GM12878 (cell line): Measurements from ENCODE around the gene CACNA2D1.

Source experiments
- EED ChIP-seq: sonication (generic); IDR thresholded peaks from 2 replicates; pipeline ENCODE4 v1.6.1; 2016; ENCODE audit warnings: antibody characterized with exemption, low read depth
- EGR1 ChIP-seq, 2 experiments: IDR thresholded peaks; 1 replicate in 1 of 2; 2 replicates in 1 of 2; pipeline ENCODE4 v1.6.1; 2011 to 2012; ENCODE audit warnings: low read depth in 2 of 2, low read length in 2 of 2, borderline replicate concordance in 1 of 2, mild to moderate bottlenecking in 1 of 2, moderate library complexity in 1 of 2
- HDAC2 ChIP-seq: fragments of 200-600 bp; sonication (generic); IDR thresholded peaks from 2 replicates; pipeline ENCODE4 v1.6.1; 2017
- HDGF ChIP-seq: fragments of 450-650 bp; IDR thresholded peaks from 2 replicates; pipeline ENCODE4 v1.6.1; 2016; ENCODE audit warnings: antibody characterized with exemption
- SIX5 ChIP-seq: IDR thresholded peaks from 2 replicates; pipeline ENCODE4 v1.6.1; 2011; ENCODE audit warnings: mild to moderate bottlenecking, low read depth, low read length, moderate library complexity; ENCODE audit not compliant: severe bottlenecking
- SMAD1 ChIP-seq: fragments of 450-650 bp; IDR thresholded peaks from 2 replicates; pipeline ENCODE4 v1.6.1; 2018; ENCODE audit warnings: mild to moderate bottlenecking, low read depth; ENCODE audit not compliant: partially characterized antibody
- YY1 ChIP-seq: IDR thresholded peaks from 2 replicates; pipeline ENCODE4 v1.6.1; 2011; ENCODE audit warnings: low read depth, mild to moderate bottlenecking, low read length
- TF ChIP-seq, protein P1 (sequence below): fragments of 450-650 bp; IDR thresholded peaks from 2 replicates; pipeline ENCODE4 v1.6.1; 2016; ENCODE audit warnings: mild to moderate bottlenecking
- TF ChIP-seq, protein P2 (sequence below), 3 experiments: IDR thresholded peaks in 2 of 3; conservative IDR thresholded peaks in 1 of 3; 2 replicates each; pipeline ENCODE4 v1.5.1; 2011; ENCODE audit warnings: low read depth in 3 of 3, low read length in 3 of 3, mild to moderate bottlenecking in 3 of 3, control low read depth in 2 of 3, moderate library complexity in 2 of 3, inconsistent platforms in 1 of 3, mixed read lengths in 1 of 3; ENCODE audit not compliant: control insufficient read depth in 2 of 3, insufficient read depth in 1 of 3; ENCODE audit errors: extremely low read depth in 1 of 3
- TF ChIP-seq, protein P3 (sequence below): IDR thresholded peaks from 2 replicates; pipeline ENCODE4 v1.6.1; 2011; ENCODE audit warnings: low read depth, low read length, improper control_type of control experiment, borderline replicate concordance

GRCh38 chr7:82224529-82224928, 219.0 kb downstream of the CACNA2D1 start:
- TF ChIP-seq SIX5, result no peak
- TF ChIP-seq, protein P1, sequence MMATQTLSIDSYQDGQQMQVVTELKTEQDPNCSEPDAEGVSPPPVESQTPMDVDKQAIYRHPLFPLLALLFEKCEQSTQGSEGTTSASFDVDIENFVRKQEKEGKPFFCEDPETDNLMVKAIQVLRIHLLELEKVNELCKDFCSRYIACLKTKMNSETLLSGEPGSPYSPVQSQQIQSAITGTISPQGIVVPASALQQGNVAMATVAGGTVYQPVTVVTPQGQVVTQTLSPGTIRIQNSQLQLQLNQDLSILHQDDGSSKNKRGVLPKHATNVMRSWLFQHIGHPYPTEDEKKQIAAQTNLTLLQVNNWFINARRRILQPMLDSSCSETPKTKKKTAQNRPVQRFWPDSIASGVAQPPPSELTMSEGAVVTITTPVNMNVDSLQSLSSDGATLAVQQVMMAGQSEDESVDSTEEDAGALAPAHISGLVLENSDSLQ, result no peak
- TF ChIP-seq HDAC2, result no peak
- no peak for TF ChIP-seq EED
- TF ChIP-seq YY1, result no peak
- TF ChIP-seq, protein P2, sequence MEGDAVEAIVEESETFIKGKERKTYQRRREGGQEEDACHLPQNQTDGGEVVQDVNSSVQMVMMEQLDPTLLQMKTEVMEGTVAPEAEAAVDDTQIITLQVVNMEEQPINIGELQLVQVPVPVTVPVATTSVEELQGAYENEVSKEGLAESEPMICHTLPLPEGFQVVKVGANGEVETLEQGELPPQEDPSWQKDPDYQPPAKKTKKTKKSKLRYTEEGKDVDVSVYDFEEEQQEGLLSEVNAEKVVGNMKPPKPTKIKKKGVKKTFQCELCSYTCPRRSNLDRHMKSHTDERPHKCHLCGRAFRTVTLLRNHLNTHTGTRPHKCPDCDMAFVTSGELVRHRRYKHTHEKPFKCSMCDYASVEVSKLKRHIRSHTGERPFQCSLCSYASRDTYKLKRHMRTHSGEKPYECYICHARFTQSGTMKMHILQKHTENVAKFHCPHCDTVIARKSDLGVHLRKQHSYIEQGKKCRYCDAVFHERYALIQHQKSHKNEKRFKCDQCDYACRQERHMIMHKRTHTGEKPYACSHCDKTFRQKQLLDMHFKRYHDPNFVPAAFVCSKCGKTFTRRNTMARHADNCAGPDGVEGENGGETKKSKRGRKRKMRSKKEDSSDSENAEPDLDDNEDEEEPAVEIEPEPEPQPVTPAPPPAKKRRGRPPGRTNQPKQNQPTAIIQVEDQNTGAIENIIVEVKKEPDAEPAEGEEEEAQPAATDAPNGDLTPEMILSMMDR (IDR thresholded peaks at IDR 0.05 in 2 of 3, conservative IDR thresholded peaks at IDR 0.05 in 1 of 3; ENCODE audit: control insufficient read depth in 2 of 3, extremely low read depth in 1 of 3, insufficient read depth in 1 of 3, low read depth in 3 of 3, low read length in 3 of 3), result no peak
- TF ChIP-seq, protein P3, sequence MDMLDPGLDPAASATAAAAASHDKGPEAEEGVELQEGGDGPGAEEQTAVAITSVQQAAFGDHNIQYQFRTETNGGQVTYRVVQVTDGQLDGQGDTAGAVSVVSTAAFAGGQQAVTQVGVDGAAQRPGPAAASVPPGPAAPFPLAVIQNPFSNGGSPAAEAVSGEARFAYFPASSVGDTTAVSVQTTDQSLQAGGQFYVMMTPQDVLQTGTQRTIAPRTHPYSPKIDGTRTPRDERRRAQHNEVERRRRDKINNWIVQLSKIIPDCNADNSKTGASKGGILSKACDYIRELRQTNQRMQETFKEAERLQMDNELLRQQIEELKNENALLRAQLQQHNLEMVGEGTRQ, result no peak
- TF ChIP-seq HDGF, result no peak
- TF ChIP-seq SMAD1, result no peak
- no peak for TF ChIP-seq EGR1 (IDR thresholded peaks at IDR 0.05; ENCODE audit: borderline replicate concordance in 1 of 2, low read depth in 2 of 2, low read length in 2 of 2)
